ENCODE results near the gene APEH. TPM values are rescaled to one million over a fixed set of nuclear protein-coding genes. Genes with fewer than 3 reads are reported as not detected.

The APEH gene
- total and polyA plus RNA-seq, 3 donors from 2014 or later = 72.3 to 94.5 (median 76.7) TPM

- H3K27me3 ChIP-seq = no peaks in the 10 kb centered on the region
- no peaks in the 10 kb centered on the region for H3K36me3 ChIP-seq (ENCODE audit: low read depth, missing control alignments)
- WGBS, 2 donors = 72 to 94% methylated on average over 3 to 5 of the region's 5 CpGs
- H3K27ac ChIP-seq = no peak overlapping the region
- no peak overlapping the region for H3K4me3 ChIP-seq
- intact Hi-C loops (cut with DNase I; ENCODE audit: low total_unique reads) = no loop called here
- H3K4me1 ChIP-seq = no peaks in the 10 kb centered on the region
- no peak for DNase-seq
- no peaks in the 10 kb centered on the region for H3K9me3 ChIP-seq
- TF ChIP-seq POLR2A (IDR thresholded peaks at IDR 0.05) (no peak), CTCF (IDR thresholded peaks at IDR 0.05) (no peak)
These were observed 46.5 kb upstream of the APEH start for GRCh38 chr3:49627634-49628033.

- WGBS, 2 donors = 82 to 90% methylated on average over 2 of the region's 2 CpGs
- intact Hi-C loops (cut with DNase I; ENCODE audit: low total_unique reads) = no loop called here
- H3K27me3 ChIP-seq = no peaks in the 10 kb centered on the region
- H3K36me3 ChIP-seq (ENCODE audit: low read depth, missing control alignments) = no peaks in the 10 kb centered on the region
- DNase-seq = no peak
- H3K4me1 ChIP-seq = no peaks in the 10 kb centered on the region
- TF ChIP-seq CTCF (IDR thresholded peaks at IDR 0.05) (no peak), POLR2A (IDR thresholded peaks at IDR 0.05) (no peak)
- H3K27ac ChIP-seq = no peak overlapping the region
- no peaks in the 10 kb centered on the region for H3K9me3 ChIP-seq
- no peak overlapping the region for H3K4me3 ChIP-seq
These were observed 45.9 kb upstream of the APEH start for GRCh38 chr3:49628249-49628648.

- H3K36me3 ChIP-seq (ENCODE audit: low read depth, missing control alignments) = no peaks in the 10 kb centered on the region
- H3K4me3 ChIP-seq = no peak overlapping the region
- no peak for DNase-seq
These were observed 44.7 kb upstream of the APEH start for GRCh38 chr3:49629451-49629850.

GRCh38 chr3:49629866-49630265, 44.3 kb upstream of the APEH start:
- WGBS, 2 donors = 80 to 93% methylated on average over 1 to 6 of the region's 6 CpGs
- intact Hi-C loops (cut with DNase I; ENCODE audit: low total_unique reads) = no loop called here
- Histone ChIP-seq H3K27me3 (no peaks in the 10 kb centered on the region), H3K9me3 (no peaks in the 10 kb centered on the region), H3K4me1 (no peaks in the 10 kb centered on the region), H3K27ac (no peak overlapping the region), H3K36me3 (ENCODE audit: low read depth, missing control alignments) (no peaks in the 10 kb centered on the region), H3K4me3 (no peak overlapping the region)
- TF ChIP-seq CTCF (IDR thresholded peaks at IDR 0.05) (no peak), POLR2A (IDR thresholded peaks at IDR 0.05) (no peak)
- no peak for DNase-seq

More at GRCh38 chr3:49629451-49629850, 44.7 kb upstream of the APEH start:
- TF ChIP-seq CTCF (IDR thresholded peaks at IDR 0.05) = no peak
- no peak for TF ChIP-seq POLR2A (IDR thresholded peaks at IDR 0.05)
- no peak overlapping the region for H3K27ac ChIP-seq
- no peaks in the 10 kb centered on the region for H3K27me3 ChIP-seq
- H3K9me3 ChIP-seq = no peaks in the 10 kb centered on the region
- intact Hi-C loops (cut with DNase I; ENCODE audit: low total_unique reads) = no loop called here
- H3K4me1 ChIP-seq = no peaks in the 10 kb centered on the region
- WGBS, 2 donors = 80 to 91% methylated on average over 1 to 4 of the region's 4 CpGs

- 94% methylated on average over 1 of the region's 1 CpG for WGBS, 2 donors
- no peak for TF ChIP-seq POLR2A (IDR thresholded peaks at IDR 0.05)
- TF ChIP-seq CTCF (IDR thresholded peaks at IDR 0.05) = no peak
- no peaks in the 10 kb centered on the region for H3K9me3 ChIP-seq
- H3K27ac ChIP-seq = no peak overlapping the region
- intact Hi-C loops (cut with DNase I; ENCODE audit: low total_unique reads) = no loop called here
- no peak for DNase-seq
- no peaks in the 10 kb centered on the region for H3K27me3 ChIP-seq
- H3K4me3 ChIP-seq = no peak overlapping the region
- no peaks in the 10 kb centered on the region for H3K36me3 ChIP-seq (ENCODE audit: low read depth, missing control alignments)
- no peaks in the 10 kb centered on the region for H3K4me1 ChIP-seq
These were observed 43.4 kb upstream of the APEH start for GRCh38 chr3:49630784-49631183.

Data from testis (tissue), 3 donors.